COLO668 (cell line): ENCODE measurements around the gene ZNF283.
"Not testable (repeated sequence)": the region's sequence is repeated elsewhere in the genome, so short reads cannot be mapped to it uniquely, and the experiment has no call there.

Experiments
- DNase-seq: peaks from one replicate; lab custom pipeline; 2025; ENCODE audit not compliant: unreplicated experiment; lab: John Stamatoyannopoulos, UW

Gene ZNF283

GRCh38 chr19:43842007-43842406 is 14.9 kb downstream of the ZNF283 start:
- no peak for DNase-seq

GRCh38 chr19:43847246-43847645 is 20.1 kb downstream of the ZNF283 start:
- DNase-seq, result no peak

DNA sequence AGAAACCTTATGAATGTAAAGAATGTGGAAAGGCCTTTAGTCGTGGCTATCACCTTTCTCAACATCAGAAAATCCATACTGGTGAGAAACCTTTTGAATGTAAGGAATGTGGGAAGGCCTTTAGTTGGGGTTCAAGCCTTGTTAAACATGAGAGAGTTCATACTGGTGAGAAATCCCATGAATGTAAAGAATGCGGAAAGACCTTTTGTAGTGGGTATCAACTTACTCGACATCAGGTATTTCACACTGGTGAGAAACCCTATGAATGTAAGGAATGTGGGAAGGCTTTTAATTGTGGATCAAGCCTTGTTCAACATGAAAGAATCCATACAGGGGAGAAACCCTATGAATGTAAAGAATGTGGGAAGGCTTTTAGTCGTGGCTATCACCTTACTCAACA is 20.8 kb downstream of the ZNF283 start:
- DNase-seq, result no peak

DNA sequence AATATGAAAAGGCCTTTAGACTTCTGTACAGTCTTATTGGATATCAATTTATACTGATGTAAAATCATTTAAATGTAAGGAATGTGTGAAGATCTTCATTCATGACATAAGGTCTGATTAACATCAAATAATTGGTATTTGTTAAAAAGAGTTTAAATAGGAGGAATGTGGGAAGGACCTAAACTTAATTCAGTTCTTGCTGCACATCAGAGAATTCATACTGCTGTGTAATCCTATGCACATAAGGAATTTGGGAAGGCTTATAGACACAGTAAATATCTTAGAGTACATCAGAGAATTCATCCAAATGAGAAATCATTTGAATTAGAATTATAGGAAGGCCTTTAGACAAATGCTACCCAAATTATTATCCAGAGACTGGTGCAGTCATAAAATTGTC is 21.7 kb downstream of the ZNF283 start:
- no peak for DNase-seq

DNA sequence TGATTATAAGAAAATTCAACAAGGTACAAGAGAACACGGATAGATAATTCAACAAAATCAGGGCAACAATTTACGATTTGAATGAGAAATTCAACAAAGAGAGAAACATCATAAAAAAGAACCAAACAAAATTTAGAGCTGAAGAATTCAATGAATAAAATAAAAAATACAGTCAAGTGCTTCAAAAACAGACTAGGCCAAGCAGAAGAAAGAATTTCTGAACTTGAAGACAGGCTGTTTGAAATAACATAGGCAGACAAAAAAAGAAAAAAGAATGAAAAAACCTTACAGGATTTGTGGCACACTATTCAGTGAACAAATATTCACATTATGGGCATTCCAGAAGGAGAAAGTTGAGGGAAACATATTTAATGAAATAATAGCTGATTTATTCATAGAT is 31.1 kb downstream of the ZNF283 start:
- DNase-seq, result no peak

DNA sequence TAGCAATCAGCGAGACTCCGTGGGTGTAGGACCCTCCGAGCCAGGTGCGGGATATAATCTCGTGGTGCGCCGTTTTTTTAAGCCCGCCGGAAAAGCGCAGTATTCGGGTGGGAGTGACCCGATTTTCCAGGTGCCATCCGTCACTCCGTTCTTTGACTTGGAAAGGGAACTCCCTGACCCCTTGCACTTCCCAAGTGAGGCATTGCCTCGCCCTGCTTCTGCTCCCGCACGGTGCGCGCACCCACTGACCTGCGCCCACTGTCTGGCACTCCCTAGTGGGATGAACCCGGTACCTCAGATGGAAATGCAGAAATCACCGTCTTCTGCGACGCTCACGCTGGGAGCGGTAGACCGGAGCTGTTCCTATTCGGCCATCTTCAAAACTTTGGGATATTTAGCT is 39.8 kb downstream of the ZNF283 start:
- DNase-seq, result not testable (repeated sequence)

GRCh38 chr19:43872547-43873336 is 45.6 kb downstream of the ZNF283 start:
- no peak for DNase-seq

- DNase-seq, result no peak
Measured at GRCh38 chr19:43880483-43880882, 53.4 kb downstream of the ZNF283 start.

DNA sequence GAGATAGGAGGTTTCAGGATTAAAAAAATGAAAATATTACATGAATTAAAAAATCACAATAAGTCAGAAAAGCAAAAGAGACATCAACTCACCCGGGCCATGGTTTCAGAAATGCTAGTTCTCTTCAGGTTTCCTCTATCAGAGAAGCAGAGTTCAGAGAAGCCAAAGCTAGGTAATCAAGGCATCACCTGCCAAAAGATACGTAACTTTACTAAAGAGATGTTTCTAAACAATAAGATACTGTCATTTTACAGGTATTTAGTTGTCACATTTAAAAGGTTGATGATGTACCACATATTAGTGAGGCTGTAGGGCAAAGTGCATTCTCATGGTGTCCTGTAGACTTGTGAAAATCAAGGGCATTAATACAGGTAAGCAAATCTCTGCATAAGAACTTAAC is 56.7 kb downstream of the ZNF283 start, which contains the start of gene ZNF404:
Gene ZNF404, minus strand, starts transcription at position 101 of the 400 bp plus-strand sequence.
- no peak for DNase-seq

DNA sequence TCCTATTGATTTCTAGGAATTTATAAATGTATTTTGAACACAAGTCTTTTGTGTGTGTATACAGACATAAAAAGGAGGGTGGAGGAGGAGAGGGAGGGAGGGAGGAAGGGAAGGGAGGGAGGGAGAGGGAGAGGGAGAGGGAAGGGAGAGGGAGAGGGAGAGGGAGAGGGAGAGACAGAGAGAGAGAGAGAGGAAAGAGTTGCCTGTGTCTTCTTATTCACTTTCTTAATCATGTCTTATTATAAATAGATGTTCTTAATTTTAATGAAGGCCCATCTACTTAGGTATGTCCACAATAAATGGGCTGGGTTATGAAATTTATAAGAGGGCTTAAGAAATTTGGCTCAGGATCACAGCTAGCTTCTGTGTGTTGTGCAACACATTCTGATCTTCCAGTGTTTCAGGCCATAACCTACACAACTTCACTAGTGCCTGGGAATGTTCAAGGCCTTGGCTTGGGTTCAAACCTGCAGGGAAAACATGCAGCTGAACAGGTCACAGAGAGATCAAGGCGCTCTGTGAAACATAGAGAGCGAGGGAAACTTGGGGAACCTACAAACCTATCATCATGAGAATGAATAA is 68.7 kb downstream of the ZNF283 start:
- DNase-seq, result no peak
